Measurements from ENCODE around the gene RHOXF1.
"Not testable (repeated sequence)": the region's sequence is repeated elsewhere in the genome, so short reads cannot be mapped to it uniquely, and the experiment has no call there.

Gene RHOXF1

GRCh38 chrX:120085553-120086185, 30.0 kb downstream of the RHOXF1 start:
- not testable (repeated sequence) for DNase-seq (ENCODE audit: low read depth)

- DNase-seq (ENCODE audit: low read depth): not testable (repeated sequence)
Observed at GRCh38 chrX:120077590-120077989, 38.1 kb downstream of the RHOXF1 start, which contains the start of gene RHOXF2B. RHOXF2B (minus strand) TSS chrX:120077690; CDS start chrX:120077552, 138 bp downstream.

GRCh38 chrX:120066169-120066568, 49.5 kb downstream of the RHOXF1 start:
- not testable (repeated sequence) for DNase-seq (ENCODE audit: low read depth)
